ENCODE results near the gene IL16. TPM values are rescaled to one million over a fixed set of nuclear protein-coding genes. Genes with fewer than 3 reads are reported as not detected.

IL16 gene
- total RNA-seq, 6 experiments from 2014 or later = 2.0 to 6.8 (median 3.2) TPM

- peaks cover 0 to 58% (median 21%) of the 10 kb centered on the region in 4 donors for H3K4me1 ChIP-seq
- ATAC-seq = peak in 1 of 4 donors; percentile 1
- peak overlapping the region; percentile 4 to 74 (median 59) for H3K27ac ChIP-seq
- TF ChIP-seq POLR2A (IDR thresholded peaks at IDR 0.05) = no peak
- TF ChIP-seq, protein P1, sequence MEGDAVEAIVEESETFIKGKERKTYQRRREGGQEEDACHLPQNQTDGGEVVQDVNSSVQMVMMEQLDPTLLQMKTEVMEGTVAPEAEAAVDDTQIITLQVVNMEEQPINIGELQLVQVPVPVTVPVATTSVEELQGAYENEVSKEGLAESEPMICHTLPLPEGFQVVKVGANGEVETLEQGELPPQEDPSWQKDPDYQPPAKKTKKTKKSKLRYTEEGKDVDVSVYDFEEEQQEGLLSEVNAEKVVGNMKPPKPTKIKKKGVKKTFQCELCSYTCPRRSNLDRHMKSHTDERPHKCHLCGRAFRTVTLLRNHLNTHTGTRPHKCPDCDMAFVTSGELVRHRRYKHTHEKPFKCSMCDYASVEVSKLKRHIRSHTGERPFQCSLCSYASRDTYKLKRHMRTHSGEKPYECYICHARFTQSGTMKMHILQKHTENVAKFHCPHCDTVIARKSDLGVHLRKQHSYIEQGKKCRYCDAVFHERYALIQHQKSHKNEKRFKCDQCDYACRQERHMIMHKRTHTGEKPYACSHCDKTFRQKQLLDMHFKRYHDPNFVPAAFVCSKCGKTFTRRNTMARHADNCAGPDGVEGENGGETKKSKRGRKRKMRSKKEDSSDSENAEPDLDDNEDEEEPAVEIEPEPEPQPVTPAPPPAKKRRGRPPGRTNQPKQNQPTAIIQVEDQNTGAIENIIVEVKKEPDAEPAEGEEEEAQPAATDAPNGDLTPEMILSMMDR (IDR thresholded peaks at IDR 0.05) = no peak
- no peak overlapping the region for H3K4me3 ChIP-seq
- DNase-seq = no peak
- H3K9me3 ChIP-seq = no peaks in the 10 kb centered on the region
- intact Hi-C loops (cut with DNase I) = loop anchor here (10.0 kb wide), 3 partner anchors 61 to 131 kb away; no protein-coding TSS in a partner anchor
- 70% methylated on average over 4 of the region's 4 CpGs for WGBS (ENCODE audit: insufficient coverage, low coverage, low lambda C conversion rate, missing lambda C conversion rate)
- H3K27me3 ChIP-seq = no peaks in the 10 kb centered on the region
- H3K36me3 ChIP-seq = no peaks in the 10 kb centered on the region
Observed at GRCh38 chr15:81274255-81274654, 77.6 kb downstream of the IL16 start.

GRCh38 chr15:81274931-81275707 is 78.4 kb downstream of the IL16 start:
- H3K36me3 ChIP-seq = no peaks in the 10 kb centered on the region
- intact Hi-C loops (cut with DNase I) = loop anchor here (10.0 kb wide), 3 partner anchors 60 to 130 kb away; no protein-coding TSS in a partner anchor
- peak overlapping the region in 2 of 3 donors; percentile 59 to 74 for H3K27ac ChIP-seq
- 2% methylated on average over 10 of the region's 11 CpGs for WGBS (ENCODE audit: insufficient coverage, low coverage, low lambda C conversion rate, missing lambda C conversion rate)
- H3K4me3 ChIP-seq = no peak overlapping the region
- DNase-seq (peak; percentile 81 to 87 (median 84)), ATAC-seq (peak; percentile 78 to 87 (median 85))
- no peaks in the 10 kb centered on the region for H3K9me3 ChIP-seq
- TF ChIP-seq POLR2A (IDR thresholded peaks at IDR 0.05) = no peak
- TF ChIP-seq, protein P1 (IDR thresholded peaks at IDR 0.05) = peak; percentile 78 to 92 (median 82)
- H3K4me1 ChIP-seq = peaks cover 0 to 67% (median 25%) of the 10 kb centered on the region in 4 donors
- H3K27me3 ChIP-seq = no peaks in the 10 kb centered on the region

- intact Hi-C loops (cut with DNase I) = loop anchor here (10.0 kb wide), 3 partner anchors 59 to 129 kb away; no protein-coding TSS in a partner anchor
- DNase-seq = no peak
- Histone ChIP-seq H3K27ac (peak overlapping the region in 2 of 3 donors; percentile 44 to 85), H3K4me1 (peaks cover 0 to 74% (median 28%) of the 10 kb centered on the region in 4 donors), H3K4me3 (no peak overlapping the region), H3K9me3 (no peaks in the 10 kb centered on the region), H3K27me3 (no peaks in the 10 kb centered on the region), H3K36me3 (no peaks in the 10 kb centered on the region)
- WGBS (ENCODE audit: insufficient coverage, low coverage, low lambda C conversion rate, missing lambda C conversion rate) = 44% methylated on average over 3 of the region's 3 CpGs
- peak; percentile 19 to 54 (median 46) for ATAC-seq
- TF ChIP-seq, protein P1 (IDR thresholded peaks at IDR 0.05) = no peak
- no peak for TF ChIP-seq POLR2A (IDR thresholded peaks at IDR 0.05)
Observed at GRCh38 chr15:81275711-81276392, 79.2 kb downstream of the IL16 start.

- H3K27me3 ChIP-seq = no peaks in the 10 kb centered on the region
- H3K27ac ChIP-seq = peak overlapping the region in 1 of 3 donors; percentile 85
- TF ChIP-seq, protein P1 (IDR thresholded peaks at IDR 0.05) = no peak
- TF ChIP-seq POLR2A (IDR thresholded peaks at IDR 0.05) = no peak
- no peak overlapping the region for H3K4me3 ChIP-seq
- WGBS (ENCODE audit: insufficient coverage, low coverage, low lambda C conversion rate, missing lambda C conversion rate) = 95% methylated on average over 2 of the region's 2 CpGs
- peaks cover 0 to 78% (median 28%) of the 10 kb centered on the region in 4 donors for H3K4me1 ChIP-seq
- no peaks in the 10 kb centered on the region for H3K36me3 ChIP-seq
- intact Hi-C loops (cut with DNase I) = loop anchor here (10.0 kb wide), 3 partner anchors 58 to 128 kb away; no protein-coding TSS in a partner anchor
- DNase-seq (no peak), ATAC-seq (no peak)
- no peaks in the 10 kb centered on the region for H3K9me3 ChIP-seq
Observed at GRCh38 chr15:81276967-81277366, 80.3 kb downstream of the IL16 start.
